Stimulated activated naive CD8-positive, alpha-beta T cell treated with anti-CD3 and anti-CD28 coated beads, Interleukin-15, Interleukin-2, amounts not matched to agents 100 ng/mL and 50 ng/mL, for 24 hours (primary cell): ENCODE results near the gene ZCCHC7.
"Not testable (repeated sequence)": the region's sequence is repeated elsewhere in the genome, so short reads cannot be mapped to it uniquely, and the experiment has no call there.

Source experiments
- H3K27ac Mint-ChIP-seq: one replicate; pipeline ENCODE4 v1.8.0; 2021; ENCODE audit warnings: mild to moderate bottlenecking, mixed read lengths
- H3K27me3 Mint-ChIP-seq: one replicate; pipeline ENCODE4 v1.8.0; 2021; ENCODE audit warnings: mixed read lengths
- H3K36me3 Mint-ChIP-seq: one replicate; pipeline ENCODE4 v1.8.0; 2021; ENCODE audit warnings: low read depth, mixed read lengths
- H3K4me1 Mint-ChIP-seq: one replicate; pipeline ENCODE4 v1.8.0; 2021; ENCODE audit warnings: low read depth, mixed read lengths
- H3K4me3 Mint-ChIP-seq: one replicate; pipeline ENCODE4 v1.8.0; 2021; ENCODE audit warnings: mild to moderate bottlenecking, mixed read lengths
- H3K9me3 Mint-ChIP-seq: one replicate; pipeline ENCODE4 v1.8.0; 2021; ENCODE audit warnings: mixed read lengths

The ZCCHC7 gene

DNA sequence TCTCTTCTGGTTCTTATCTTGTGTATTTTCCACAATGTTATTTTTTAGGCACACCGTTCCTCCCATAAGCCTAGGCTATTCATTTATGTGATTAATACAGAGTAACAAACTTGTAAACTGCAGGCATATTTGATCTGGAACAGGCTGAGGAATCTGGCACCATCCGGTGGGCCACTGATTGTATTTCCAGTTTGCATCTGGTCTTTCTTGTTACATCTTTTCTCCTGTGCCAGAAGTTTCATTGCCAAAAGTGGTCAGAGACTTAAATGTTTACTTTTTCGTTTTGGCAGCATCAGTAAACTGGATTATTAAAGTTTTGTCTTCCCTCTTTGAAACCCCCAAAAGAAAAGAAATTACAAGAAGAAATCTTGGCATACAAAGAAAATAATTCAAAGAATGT is 17.9 kb upstream of the ZCCHC7 start:
- H3K9me3 Mint-ChIP-seq: no peaks in the 10 kb centered on the region
- H3K36me3 Mint-ChIP-seq: no peaks in the 10 kb centered on the region
- H3K4me1 Mint-ChIP-seq: peaks cover 23% of the 10 kb centered on the region
- no peak overlapping the region for H3K4me3 Mint-ChIP-seq
- peaks cover 4% of the 10 kb centered on the region for H3K27me3 Mint-ChIP-seq
- no peak overlapping the region for H3K27ac Mint-ChIP-seq

DNA sequence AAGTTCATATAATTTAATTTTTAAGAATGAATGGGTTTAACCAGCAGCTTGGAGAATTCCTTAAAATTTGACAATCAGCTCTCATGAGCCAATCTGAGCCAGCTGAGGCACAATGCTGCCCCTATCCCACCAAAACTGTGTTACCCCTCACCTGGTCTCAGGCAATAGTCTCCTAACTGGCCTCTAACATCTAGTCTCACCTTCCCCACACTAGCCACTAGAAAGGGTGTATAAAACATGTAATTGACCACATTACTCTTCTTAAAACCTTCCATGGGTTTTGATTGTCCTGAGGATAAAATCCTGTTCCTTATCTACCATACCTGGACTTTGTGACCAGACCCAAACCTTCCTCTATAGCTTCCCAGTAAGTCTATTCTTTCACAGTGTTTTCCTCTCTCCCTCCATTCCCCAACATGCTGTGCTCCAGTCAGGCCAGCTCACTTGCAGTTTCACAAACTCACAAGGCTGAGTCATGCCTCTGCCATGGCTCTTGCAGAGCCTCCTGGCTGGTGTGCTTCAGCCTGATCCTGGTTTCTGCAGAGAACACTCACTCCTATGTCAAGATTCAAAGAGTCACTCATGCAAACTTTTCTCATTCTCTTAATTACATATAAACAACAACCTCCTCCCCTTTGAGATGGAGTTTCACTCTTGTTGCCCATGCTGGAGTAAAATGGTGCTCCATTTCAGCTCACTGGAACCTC is 16.0 kb upstream of the ZCCHC7 start:
- Mint-ChIP-seq H3K27ac (no peak overlapping the region), H3K4me3 (no peak overlapping the region), H3K36me3 (no peaks in the 10 kb centered on the region), H3K9me3 (peaks cover 4% of the 10 kb centered on the region), H3K4me1 (peaks cover 29% of the 10 kb centered on the region), H3K27me3 (peaks cover 4% of the 10 kb centered on the region)

DNA sequence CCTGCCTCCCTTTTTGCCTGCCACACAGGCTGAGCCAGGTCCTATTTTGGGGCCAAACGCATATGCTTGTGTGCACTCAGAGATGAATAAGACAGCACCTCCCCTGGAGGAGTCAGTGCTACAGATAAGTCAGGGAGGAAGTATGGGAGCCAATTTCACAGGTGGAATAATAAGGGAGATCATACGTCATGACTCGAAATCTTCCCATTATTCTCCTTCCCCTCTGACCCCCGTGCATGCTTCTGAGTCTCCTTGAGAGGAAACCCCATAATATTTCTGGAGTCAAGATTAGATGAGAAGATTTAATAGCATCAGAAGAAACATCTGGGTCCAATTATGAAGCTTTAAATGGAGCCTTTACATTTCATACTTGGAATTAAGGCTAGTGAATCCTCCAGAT is 15.1 kb upstream of the ZCCHC7 start:
- peaks cover 4% of the 10 kb centered on the region for H3K27me3 Mint-ChIP-seq
- peaks cover 29% of the 10 kb centered on the region for H3K4me1 Mint-ChIP-seq
- no peak overlapping the region for H3K27ac Mint-ChIP-seq
- H3K4me3 Mint-ChIP-seq: no peak overlapping the region
- no peaks in the 10 kb centered on the region for H3K36me3 Mint-ChIP-seq
- peaks cover 4% of the 10 kb centered on the region for H3K9me3 Mint-ChIP-seq

DNA sequence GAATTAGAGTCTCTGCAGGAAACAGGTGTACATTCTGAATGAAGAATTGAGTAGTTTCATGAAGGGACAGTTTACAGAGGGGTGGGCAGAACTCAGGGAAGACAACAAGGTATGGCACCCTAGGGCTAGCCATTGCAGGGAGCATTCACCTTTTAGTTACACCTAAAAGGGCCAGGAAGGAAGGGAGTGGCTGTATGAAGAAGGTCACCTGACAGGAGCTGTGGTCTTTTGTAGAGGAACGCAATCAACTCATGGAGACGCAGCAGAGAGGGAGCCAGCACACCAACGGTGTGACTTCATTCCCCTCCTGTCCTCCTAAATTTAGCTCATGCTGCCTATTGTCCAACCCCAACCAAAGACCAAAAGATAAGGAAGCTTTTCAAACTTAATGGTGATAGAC is 12.7 kb upstream of the ZCCHC7 start:
- H3K27me3 Mint-ChIP-seq: no peaks in the 10 kb centered on the region
- H3K4me1 Mint-ChIP-seq: peaks cover 25% of the 10 kb centered on the region
- H3K36me3 Mint-ChIP-seq: no peaks in the 10 kb centered on the region
- H3K9me3 Mint-ChIP-seq: peaks cover 4% of the 10 kb centered on the region
- no peak overlapping the region for H3K4me3 Mint-ChIP-seq
- H3K27ac Mint-ChIP-seq: no peak overlapping the region

DNA sequence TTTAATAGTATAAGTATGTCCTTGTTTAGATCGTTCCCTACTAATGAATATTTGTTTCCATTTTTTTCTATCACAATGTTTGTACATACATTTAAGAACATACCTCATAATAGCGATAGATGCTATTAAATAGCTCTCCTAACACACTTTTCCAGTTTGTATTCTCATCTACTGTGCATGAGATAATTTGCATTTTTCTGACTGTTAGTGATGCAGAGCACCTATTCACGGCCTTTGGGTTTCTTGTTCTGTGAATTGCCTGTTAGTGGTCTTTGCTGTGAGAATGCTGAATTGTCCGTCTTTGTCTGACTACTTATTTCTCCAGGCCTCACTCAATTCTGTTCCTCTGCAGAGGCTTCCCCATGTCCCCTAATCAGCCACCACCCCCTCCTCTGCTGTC is 5.9 kb upstream of the ZCCHC7 start:
- H3K36me3 Mint-ChIP-seq, H3K27me3 Mint-ChIP-seq, H3K4me1 Mint-ChIP-seq, H3K9me3 Mint-ChIP-seq, H3K4me3 Mint-ChIP-seq: not testable (repeated sequence)
- H3K27ac Mint-ChIP-seq: peak overlapping the region; percentile 33

DNA sequence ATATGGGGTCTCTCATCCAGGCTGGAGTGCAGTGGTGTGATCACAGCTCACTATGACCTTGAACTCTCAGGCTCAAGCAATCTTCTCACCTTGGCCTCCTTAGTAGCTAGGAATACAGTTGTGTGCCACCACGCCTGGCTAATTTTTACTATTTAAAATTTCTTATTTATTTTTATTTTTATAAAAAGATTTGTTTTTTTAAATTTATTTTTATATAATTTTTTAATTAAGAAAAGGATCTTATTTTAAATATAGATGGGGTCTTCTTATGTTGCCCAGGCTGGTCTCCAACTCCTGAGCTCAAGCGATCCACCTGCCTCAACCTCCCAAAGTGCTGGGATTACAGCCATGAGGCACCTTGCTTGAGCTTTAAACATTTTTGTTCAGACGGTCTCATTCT is 2.4 kb upstream of the ZCCHC7 start:
- Mint-ChIP-seq H3K9me3 (no peaks in the 10 kb centered on the region), H3K27ac (no peak overlapping the region), H3K27me3 (no peaks in the 10 kb centered on the region), H3K4me3 (no peak overlapping the region), H3K36me3 (peaks cover 12% of the 10 kb centered on the region), H3K4me1 (peaks cover 33% of the 10 kb centered on the region)

DNA sequence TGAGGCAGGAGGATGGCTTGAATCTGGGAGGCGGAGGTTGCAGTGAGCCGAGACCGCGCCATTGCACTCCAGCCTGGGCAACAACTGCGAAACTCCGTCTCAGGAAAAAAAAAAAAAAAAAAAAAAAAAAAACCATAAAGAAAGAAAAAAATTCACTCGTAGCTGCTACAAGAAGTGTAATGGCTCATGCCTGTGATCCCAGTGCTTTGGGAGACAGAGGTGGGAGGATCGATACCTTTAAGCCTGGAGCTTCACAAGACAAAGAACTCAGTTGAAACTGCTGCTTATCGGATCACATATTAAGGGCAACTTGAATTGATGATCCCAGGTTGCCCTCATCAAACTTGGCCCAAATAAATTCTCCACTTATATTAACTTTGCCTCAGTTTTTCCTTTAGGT is 1.0 kb upstream of the ZCCHC7 start:
- Mint-ChIP-seq H3K4me3 (peak overlapping the region; percentile 92), H3K27ac (no peak overlapping the region)

DNA sequence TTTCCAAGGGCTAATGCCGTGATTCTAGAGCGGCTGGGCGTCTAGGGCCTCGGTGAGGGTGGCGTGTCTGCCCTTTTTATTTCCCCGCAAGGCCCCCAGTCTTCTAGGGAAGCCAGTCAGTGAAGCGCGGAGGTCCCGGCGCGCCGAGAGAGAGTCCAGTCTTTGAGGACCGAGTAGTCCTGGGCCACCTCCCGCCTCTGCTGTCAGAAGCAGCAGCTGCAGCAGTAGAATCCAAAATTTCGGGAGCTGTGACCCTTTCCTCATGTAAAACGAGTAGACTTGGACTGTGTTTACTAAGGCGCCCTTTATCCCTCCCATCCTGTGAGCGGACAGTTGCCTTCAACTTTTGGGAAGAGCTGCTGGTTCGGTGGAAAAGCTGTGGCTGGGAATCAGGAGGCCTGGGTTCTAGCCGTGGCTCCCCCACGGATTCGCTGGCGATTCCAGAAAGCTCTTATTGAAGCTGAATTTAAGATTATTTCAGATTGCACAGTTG is 515 bp downstream of the ZCCHC7 start:
- Mint-ChIP-seq H3K36me3 (peaks cover 27% of the 10 kb centered on the region), H3K27ac (peak overlapping the region; percentile 99), H3K4me1 (peaks cover 45% of the 10 kb centered on the region), H3K4me3 (peak overlapping the region; percentile 92)
- not testable (repeated sequence) for H3K9me3 Mint-ChIP-seq, H3K27me3 Mint-ChIP-seq

More for the DNA sequence above, 1.0 kb upstream of the ZCCHC7 start:
- H3K4me1 Mint-ChIP-seq: peaks cover 44% of the 10 kb centered on the region
- no peaks in the 10 kb centered on the region for H3K27me3 Mint-ChIP-seq
- no peaks in the 10 kb centered on the region for H3K9me3 Mint-ChIP-seq
- peaks cover 21% of the 10 kb centered on the region for H3K36me3 Mint-ChIP-seq

DNA sequence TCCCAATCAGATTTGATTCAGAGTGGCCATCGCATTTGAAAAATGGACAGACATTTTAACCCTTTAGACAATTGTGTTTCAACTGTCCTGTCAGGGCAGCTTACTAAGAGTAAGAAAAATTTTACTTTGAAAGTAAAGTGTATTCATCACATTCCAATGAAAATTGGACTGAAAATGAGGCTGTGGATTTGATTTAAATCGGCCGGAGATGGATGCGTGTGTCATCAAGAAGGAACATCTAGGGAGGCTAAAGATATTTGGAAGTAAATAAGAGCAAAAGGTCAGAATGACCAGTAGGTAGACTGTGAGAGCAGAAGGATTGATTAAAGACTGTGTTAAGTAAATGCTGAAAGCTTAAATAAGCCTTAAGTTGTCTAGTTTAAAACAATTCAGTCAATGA is 1.5 kb downstream of the ZCCHC7 start:
- H3K27ac Mint-ChIP-seq: peak overlapping the region; percentile 10
- peak overlapping the region; percentile 92 for H3K4me3 Mint-ChIP-seq
- peaks cover 27% of the 10 kb centered on the region for H3K36me3 Mint-ChIP-seq
- no peaks in the 10 kb centered on the region for H3K9me3 Mint-ChIP-seq
- H3K27me3 Mint-ChIP-seq: no peaks in the 10 kb centered on the region
- peaks cover 45% of the 10 kb centered on the region for H3K4me1 Mint-ChIP-seq

DNA sequence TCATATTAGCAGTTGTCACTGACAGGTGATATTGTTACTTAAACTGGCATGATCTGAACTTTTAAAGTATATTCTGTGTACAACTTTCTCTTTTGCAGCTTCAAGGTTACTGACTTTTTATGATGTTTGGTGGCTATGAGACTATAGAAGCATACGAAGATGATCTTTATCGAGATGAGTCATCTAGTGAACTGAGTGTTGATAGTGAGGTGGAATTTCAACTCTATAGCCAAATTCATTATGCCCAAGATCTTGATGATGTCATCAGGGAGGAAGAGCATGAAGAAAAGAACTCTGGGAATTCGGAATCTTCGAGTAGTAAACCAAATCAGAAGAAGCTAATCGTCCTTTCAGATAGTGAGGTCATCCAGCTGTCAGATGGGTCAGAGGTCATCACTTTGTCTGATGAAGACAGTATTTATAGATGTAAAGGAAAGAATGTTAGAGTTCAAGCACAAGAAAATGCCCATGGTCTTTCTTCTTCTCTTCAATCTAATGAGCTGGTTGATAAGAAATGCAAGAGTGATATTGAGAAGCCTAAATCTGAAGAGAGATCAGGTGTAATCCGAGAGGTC is 5.9 kb downstream of the ZCCHC7 start:
- no peaks in the 10 kb centered on the region for H3K9me3 Mint-ChIP-seq
- H3K4me1 Mint-ChIP-seq: peaks cover 34% of the 10 kb centered on the region
- no peaks in the 10 kb centered on the region for H3K27me3 Mint-ChIP-seq
- H3K4me3 Mint-ChIP-seq: no peak overlapping the region
- no peak overlapping the region for H3K27ac Mint-ChIP-seq
- H3K36me3 Mint-ChIP-seq: peaks cover 19% of the 10 kb centered on the region

DNA sequence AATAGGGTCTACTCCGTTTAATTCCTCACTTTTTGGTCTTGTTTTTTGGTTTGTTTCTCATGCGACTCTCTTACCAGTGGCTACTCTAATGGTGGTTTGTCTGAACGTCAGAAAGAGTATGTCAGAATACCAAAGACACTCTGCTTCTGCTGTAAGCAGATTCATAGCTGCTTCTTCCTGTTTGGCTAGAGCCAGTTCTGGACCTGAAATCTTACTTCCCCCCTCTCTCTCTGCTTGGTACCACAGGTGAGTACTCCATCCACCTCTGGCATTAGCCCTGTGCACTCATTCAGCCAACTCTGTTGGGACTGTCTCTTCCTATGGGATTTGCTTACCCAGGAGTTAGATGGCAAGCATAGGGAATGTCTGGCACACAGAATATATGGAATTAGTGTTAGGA is 6.6 kb downstream of the ZCCHC7 start:
- Mint-ChIP-seq H3K9me3 (no peaks in the 10 kb centered on the region), H3K4me3 (no peak overlapping the region), H3K36me3 (peaks cover 26% of the 10 kb centered on the region), H3K27ac (no peak overlapping the region), H3K27me3 (no peaks in the 10 kb centered on the region), H3K4me1 (peaks cover 33% of the 10 kb centered on the region)

DNA sequence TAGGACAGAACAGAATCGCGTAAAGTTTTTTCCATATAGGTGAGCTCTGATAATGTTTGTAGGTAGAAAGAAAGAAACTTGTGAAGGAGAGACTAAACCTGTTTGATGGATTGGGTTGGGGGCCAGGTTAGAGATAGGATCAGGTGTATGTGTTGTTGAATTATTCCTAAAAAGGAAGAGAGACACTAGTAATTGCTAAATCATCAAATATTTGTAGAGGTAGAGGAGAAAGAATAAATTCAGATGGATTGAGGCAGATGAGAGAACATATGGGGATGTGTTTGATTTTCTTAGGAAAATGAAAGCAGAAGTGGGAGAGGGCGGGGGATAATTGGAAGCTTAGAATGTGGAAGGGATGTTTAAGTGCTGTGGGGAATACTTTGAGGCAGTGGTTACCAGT is 7.7 kb downstream of the ZCCHC7 start:
- H3K36me3 Mint-ChIP-seq: peaks cover 31% of the 10 kb centered on the region

DNA sequence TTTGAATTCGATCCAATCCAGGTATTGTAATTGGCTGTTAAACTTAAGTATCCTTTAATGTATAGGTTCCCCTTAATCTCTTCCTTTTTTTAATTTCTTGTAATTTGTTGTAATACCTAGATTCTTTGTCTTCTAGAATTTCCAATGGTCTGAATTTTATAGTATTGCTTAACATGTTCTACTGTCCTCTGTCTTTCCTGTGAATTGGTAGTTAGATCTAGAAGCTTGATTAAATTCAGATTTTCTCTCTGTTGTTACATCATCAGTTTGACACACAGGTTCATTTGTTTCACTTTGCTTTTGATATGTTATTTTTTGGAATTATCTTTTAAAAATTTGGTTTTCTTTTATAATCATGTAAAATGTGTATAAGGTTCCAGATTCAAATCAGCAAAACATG is 13.8 kb downstream of the ZCCHC7 start:
- H3K9me3 Mint-ChIP-seq: no peaks in the 10 kb centered on the region
- H3K27me3 Mint-ChIP-seq: no peaks in the 10 kb centered on the region
- H3K36me3 Mint-ChIP-seq: peaks cover 57% of the 10 kb centered on the region
- no peak overlapping the region for H3K4me3 Mint-ChIP-seq
- H3K27ac Mint-ChIP-seq: no peak overlapping the region
- peaks cover 36% of the 10 kb centered on the region for H3K4me1 Mint-ChIP-seq

More for the DNA sequence above, 7.7 kb downstream of the ZCCHC7 start:
- no peak overlapping the region for H3K27ac Mint-ChIP-seq
- no peak overlapping the region for H3K4me3 Mint-ChIP-seq
- H3K27me3 Mint-ChIP-seq: no peaks in the 10 kb centered on the region
- no peaks in the 10 kb centered on the region for H3K9me3 Mint-ChIP-seq
- H3K4me1 Mint-ChIP-seq: peaks cover 23% of the 10 kb centered on the region

DNA sequence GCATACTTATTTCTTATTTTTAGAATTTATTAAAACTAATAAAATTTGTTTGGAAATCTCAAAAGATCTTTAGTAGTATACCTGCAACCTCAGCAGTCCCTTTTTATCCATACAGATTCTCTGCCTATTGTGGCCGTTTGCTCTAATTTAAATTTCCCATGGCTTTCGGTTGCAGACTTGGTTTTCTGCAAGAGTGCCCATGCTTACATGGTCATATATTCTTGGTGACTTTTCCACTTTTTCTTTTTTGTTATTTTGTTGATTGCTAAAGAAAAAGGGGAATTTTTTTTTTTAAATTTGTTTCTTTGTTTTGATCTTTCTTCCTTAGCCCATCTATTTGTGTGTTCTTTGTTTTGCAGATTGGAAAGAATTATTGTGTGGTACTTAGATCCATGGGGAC is 20.6 kb downstream of the ZCCHC7 start:
- H3K27ac Mint-ChIP-seq: no peak overlapping the region
- peaks cover 69% of the 10 kb centered on the region for H3K4me1 Mint-ChIP-seq

DNA sequence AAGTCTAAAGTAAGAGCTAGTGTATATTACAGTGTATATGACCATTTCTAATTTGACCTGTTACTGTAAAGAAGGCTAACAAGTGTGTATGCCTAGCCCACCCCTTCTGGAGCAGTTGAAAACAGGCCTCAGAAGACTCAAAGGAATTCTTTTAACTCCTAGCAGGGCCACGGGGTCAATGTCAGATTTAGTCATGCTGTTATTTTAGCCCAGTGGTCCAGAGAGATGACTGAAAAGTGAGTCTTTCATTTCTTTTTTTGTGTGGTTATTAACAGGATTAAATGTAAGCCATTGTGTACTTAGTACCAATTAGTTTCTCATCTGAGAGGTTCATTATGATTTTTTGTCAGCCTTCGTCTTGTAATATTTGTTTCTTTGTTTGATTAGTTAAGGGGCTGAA is 24.4 kb downstream of the ZCCHC7 start:
- Mint-ChIP-seq H3K9me3 (no peaks in the 10 kb centered on the region), H3K36me3 (peaks cover 55% of the 10 kb centered on the region), H3K27me3 (no peaks in the 10 kb centered on the region), H3K27ac (peak overlapping the region; percentile 1), H3K4me1 (peaks cover 68% of the 10 kb centered on the region), H3K4me3 (no peak overlapping the region)

More for the DNA sequence above, 20.6 kb downstream of the ZCCHC7 start:
- H3K36me3 Mint-ChIP-seq: peaks cover 58% of the 10 kb centered on the region
- no peaks in the 10 kb centered on the region for H3K9me3 Mint-ChIP-seq
- H3K27me3 Mint-ChIP-seq: no peaks in the 10 kb centered on the region
- no peak overlapping the region for H3K4me3 Mint-ChIP-seq

DNA sequence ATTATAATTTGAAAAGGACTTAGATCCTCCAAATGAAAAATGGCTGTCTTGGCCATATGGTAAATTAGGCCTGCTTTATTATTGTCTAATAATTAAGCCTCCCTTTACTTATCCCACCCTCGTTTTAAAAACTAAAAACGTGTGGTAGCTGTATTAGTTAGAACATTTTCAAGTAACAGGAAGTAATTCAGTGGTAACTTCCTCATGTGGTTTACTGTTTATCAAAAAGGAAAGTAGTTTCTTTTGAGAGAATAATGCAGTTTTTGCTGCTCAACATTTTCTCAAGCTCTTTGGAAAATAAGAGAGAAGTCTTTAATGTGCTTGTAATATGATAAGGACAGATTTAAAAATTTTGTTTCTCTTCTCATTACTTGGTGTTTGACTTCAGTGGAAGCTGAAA is 26.0 kb downstream of the ZCCHC7 start:
- peaks cover 60% of the 10 kb centered on the region for H3K4me1 Mint-ChIP-seq
- H3K27ac Mint-ChIP-seq: peak overlapping the region; percentile 91
- no peaks in the 10 kb centered on the region for H3K27me3 Mint-ChIP-seq
- H3K36me3 Mint-ChIP-seq: peaks cover 51% of the 10 kb centered on the region
- H3K9me3 Mint-ChIP-seq: no peaks in the 10 kb centered on the region
- H3K4me3 Mint-ChIP-seq: peak overlapping the region; percentile 70
